GM18507 (cell line): Measurements from ENCODE around the gene CEBPE.
"Not testable (repeated sequence)": the region's sequence is repeated elsewhere in the genome, so short reads cannot be mapped to it uniquely, and the experiment has no call there.

Source experiments
- DNase-seq: peaks from one replicate; pipeline ENCODE4 v3.0.0; 2011; ENCODE audit warnings: low read depth; ENCODE audit not compliant: insufficient read length; ENCODE audit errors: extremely low spot score
- FAIRE-seq: peaks from 2 replicates; lab custom pipeline; 2011; peaks lifted over from hg19 to GRCh38; lab: Jason Lieb, UNC

Gene CEBPE

DNA sequence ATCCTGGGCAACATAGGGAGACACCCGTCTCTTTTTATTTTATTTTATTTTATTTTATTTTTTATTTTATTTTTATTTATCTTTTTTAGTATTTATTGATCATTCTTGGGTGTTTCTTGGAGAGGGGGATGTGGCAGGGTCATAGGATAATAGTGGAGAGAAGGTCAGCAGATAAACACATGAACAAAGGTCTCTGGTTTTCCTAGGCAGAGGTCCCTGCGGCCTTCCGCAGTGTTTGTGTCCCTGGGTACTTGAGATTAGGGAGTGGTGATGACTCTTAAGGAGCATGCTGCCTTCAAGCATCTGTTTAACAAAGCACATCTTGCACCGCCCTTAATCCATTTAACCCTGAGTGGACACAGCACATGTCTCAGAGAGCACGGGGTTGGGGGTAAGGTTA lies 11.4 kb downstream of the CEBPE start:
- not testable (repeated sequence) for FAIRE-seq

DNA sequence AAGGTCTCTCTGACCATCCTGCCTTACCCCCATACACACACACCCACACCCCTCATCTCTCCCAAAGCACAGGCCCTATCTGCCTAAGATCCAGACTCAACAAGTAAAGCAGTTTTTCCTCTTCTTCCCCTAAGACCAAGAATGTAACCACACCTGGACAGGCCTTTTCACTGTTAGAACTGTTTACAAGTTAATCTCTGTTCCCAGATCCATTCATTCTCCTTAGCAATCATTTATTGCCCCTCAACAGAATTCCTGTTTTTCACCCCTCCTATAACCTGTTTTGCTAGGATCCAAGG lies 12.4 kb downstream of the CEBPE start:
- DNase-seq (no peak), FAIRE-seq (no peak)

More for the DNA sequence above, 11.4 kb downstream of the CEBPE start:
- DNase-seq = not testable (repeated sequence)

GRCh38 chr14:23105348-23105824 lies 13.7 kb downstream of the CEBPE start:
- FAIRE-seq (no peak), DNase-seq (no peak)

- FAIRE-seq = no peak
- DNase-seq = no peak
Observed at GRCh38 chr14:23104591-23105347, 14.3 kb downstream of the CEBPE start, which contains the start of gene CIROP. Gene CIROP, minus strand, starts transcription at chr14:23104989. Its CDS starts 69 bp downstream, at chr14:23104920.

DNA sequence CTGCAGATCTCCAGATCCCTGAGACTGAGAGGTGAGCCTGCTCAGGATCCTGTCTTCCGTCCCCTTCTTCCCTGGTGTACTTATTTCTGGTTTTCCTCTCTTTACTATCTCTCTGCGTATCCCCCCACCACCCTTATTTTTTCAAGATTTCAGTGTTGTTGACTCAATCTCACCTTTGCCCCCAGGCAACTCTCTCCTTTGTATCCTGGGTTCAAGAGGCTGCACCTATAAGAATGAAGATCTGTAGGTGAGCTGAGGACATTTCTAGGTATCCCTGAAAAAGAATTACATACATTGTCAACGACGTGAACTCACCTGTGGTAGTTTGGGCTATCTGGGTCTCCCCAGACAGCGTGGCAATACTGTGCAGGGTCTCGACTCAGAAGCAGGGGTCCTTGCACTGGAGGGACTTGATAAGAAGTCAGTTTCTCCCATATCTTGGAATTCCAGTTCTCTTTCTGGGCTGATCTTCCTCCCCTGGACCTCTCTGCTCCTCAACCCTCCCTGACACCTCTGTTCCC lies 14.9 kb downstream of the CEBPE start:
- DNase-seq (no peak), FAIRE-seq (no peak)

DNA sequence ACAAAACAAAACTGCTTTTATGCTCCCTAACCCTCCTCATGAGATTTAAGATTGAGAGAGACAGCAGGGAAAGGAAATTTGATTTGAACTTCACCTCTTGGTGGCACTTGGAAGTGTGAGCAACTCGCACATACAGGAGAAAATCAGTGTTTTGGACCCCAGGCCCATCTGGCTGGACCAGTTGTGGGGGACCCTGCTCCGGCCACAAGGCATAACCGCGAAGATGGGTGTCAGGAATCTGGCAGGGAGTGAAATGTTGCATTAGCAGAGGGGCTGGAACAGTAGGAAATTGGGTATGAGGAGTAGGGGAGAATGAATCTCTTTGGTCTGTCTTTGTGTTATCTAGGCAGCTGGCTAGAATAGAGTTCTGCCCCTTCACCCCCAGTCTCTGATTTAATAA lies 15.5 kb downstream of the CEBPE start:
- FAIRE-seq (no peak), DNase-seq (no peak)

GRCh38 chr14:23102801-23103200 lies 16.3 kb downstream of the CEBPE start:
- DNase-seq = no peak
- FAIRE-seq = no peak

DNA sequence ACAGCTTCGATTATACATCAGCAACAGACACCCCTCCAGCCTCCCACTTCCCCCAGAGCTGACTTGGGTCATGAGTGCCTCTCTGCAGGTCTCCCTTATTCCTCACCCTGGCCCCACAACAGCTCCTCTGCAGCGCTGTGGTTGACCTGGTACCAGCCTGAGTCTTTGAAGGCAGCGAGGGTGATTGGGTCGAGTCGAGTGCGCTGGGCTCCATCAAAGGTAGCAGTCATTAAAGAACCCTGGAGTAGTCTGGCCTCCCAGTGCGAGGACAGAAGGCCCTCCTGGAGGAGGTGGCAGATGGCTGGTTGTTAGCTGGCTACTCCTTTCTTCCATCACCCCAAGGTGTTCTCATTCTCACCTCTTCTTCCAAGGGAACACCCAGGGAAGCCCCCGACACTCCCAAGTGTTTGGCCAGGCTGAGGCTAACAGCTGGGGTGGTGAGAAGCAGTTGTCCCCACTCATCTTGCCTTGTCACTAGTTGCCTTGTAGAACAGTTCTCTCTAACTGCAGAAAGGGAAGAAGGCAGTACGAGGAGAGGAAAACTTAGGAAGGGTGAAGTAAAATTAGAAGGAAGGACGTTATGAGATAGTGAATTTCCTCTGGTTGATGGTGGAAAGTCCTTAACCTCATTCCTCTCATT lies 16.9 kb downstream of the CEBPE start:
- FAIRE-seq = no peak
- DNase-seq = no peak

DNA sequence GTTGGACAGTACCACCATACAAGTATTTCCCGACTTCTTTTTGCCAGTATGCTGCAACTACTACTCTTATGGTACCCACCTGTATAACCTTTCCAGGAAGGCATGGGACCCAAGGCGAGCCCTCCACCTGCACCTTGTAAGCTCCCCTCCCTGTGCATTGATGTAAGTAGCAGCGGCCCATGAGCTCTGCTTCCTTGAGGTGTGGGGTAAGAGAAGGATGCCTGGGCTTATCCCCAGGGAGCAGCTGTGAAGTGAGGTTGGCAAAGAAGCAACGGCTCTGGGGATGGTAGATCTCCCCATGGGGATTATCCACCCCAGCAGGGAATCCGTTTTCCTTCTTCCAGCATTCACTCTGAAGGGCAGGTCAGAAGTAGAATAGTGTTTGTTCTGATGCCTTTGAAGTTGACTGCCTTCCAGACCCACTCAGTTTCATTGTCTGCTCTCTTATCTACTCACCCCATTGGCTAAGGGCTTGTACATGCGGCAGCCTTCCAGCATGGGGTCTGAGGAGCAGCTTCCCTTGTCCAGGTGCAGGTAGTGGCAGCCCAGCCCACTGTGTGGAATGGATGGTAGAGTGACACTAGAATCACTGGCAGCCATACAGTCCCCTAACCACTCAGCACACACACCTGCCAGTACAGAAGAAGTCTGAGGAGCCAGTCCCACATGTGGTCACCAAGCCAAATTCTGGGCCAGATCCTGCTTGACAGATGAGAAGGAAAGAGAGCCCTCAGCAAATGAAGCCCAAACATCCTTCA lies 17.7 kb downstream of the CEBPE start:
- DNase-seq = no peak
- FAIRE-seq = no peak

GRCh38 chr14:23099212-23099861 lies 19.7 kb downstream of the CEBPE start:
- DNase-seq (no peak), FAIRE-seq (no peak)

- DNase-seq (no peak), FAIRE-seq (no peak)
Observed at GRCh38 chr14:23097786-23098185, 21.3 kb downstream of the CEBPE start.

DNA sequence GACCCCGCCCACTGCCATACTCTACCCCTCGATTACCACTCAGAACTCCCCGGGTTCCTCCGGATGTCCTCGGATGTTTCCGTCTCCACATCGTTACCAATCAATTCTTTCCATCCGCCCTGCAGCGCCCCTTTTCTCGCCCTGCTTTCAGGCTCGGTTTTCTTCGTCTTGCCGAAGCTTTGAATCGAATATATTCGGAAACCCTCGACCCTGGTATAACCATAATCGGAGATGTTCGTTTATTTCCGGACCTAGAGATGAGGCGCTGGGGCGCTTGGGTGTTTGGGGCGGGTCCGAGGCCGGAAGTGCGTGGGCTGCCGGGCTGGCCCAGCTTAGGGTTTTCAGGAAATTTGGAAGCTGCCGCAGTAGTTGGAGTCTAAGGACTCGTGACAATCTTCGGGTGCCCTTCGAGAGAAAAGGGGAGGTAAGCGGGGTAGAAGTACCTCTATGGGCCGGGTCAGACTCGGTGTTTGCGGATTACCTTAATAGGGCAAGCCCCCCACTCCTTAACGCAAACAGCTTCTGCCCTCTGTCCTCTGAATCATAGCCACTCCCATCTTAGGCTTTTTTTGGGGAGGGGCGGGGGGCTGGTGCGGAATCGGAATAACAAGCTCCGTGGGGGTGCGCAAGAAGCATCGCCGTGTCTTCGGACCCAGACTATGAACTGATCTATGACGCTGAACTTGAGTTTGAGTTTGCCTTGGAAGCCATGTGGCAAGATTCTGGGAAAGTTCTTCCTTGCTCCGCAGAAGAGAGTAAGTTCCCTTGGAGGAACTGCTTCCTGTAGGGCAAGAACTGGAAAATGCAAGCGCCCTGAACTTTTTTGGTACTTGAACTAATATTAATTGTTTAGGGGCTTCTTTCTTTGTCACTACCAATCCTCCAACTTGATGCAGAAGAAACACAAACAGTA lies 23.6 kb downstream of the CEBPE start, which contains the start of gene C14orf119:
C14orf119 (plus strand) TSS at position 310 of the 913 bp plus-strand sequence. CDS start 2,154 bp downstream, outside the sequence.
- peak; percentile 96 for DNase-seq
- peak; percentile 98 for FAIRE-seq

GRCh38 chr14:23094666-23095195 lies 24.3 kb downstream of the CEBPE start, which contains the start of gene ACIN1:
Gene ACIN1, minus strand, starts transcription at chr14:23095136. Its CDS starts 24 bp downstream, at chr14:23095112.
- DNase-seq = peak; percentile 52
- no peak for FAIRE-seq

GRCh38 chr14:23093991-23094665 lies 24.9 kb downstream of the CEBPE start:
- DNase-seq (no peak), FAIRE-seq (peak; percentile 81)

GRCh38 chr14:23093526-23093925 lies 25.5 kb downstream of the CEBPE start:
- FAIRE-seq (no peak), DNase-seq (no peak)

- FAIRE-seq (no peak), DNase-seq (no peak)
Observed at GRCh38 chr14:23093104-23093503, 26.0 kb downstream of the CEBPE start.

GRCh38 chr14:23091294-23092225 lies 27.5 kb downstream of the CEBPE start:
- DNase-seq = no peak
- no peak for FAIRE-seq
